H9 (cell line): Measurements from ENCODE around the gene ENHO. TPM values are rescaled to one million over a fixed set of nuclear protein-coding genes. Genes with fewer than 3 reads are reported as not detected.

Experiments used
- DNase-seq: peaks from one replicate; pipeline ENCODE4 v3.0.0-alpha.2; 2017
- H2AFZ ChIP-seq: one replicate; pipeline ENCODE4 v1.6.1; 2013; ENCODE audit warnings: mild to moderate bottlenecking, low read length, control low read depth, moderate library complexity
- H2AK5ac ChIP-seq: 2 replicates; pipeline ENCODE4 v1.6.1; 2013; ENCODE audit warnings: low read length, control low read depth, mixed read lengths; ENCODE audit not compliant: insufficient read length
- H2BK120ac ChIP-seq: one replicate; pipeline ENCODE4 v1.6.1; 2013; ENCODE audit warnings: low read depth, mild to moderate bottlenecking, low read length, control low read depth, inconsistent platforms; ENCODE audit not compliant: poor library complexity, severe bottlenecking
- H2BK12ac ChIP-seq: 2 replicates; pipeline ENCODE4 v1.6.1; 2013; ENCODE audit warnings: low read length, control low read depth, mixed read lengths, low read depth; ENCODE audit not compliant: insufficient read length
- H2BK15ac ChIP-seq: 2 replicates; pipeline ENCODE4 v1.6.1; 2013; ENCODE audit warnings: low read depth, low read length, control low read depth
- H2BK20ac ChIP-seq: one replicate; pipeline ENCODE4 v1.6.1; 2013; ENCODE audit warnings: low read depth, mild to moderate bottlenecking, low read length, control low read depth, inconsistent platforms; ENCODE audit not compliant: poor library complexity, severe bottlenecking
- H2BK5ac ChIP-seq: 2 replicates; pipeline ENCODE4 v1.6.1; 2013; ENCODE audit warnings: low read length, control low read depth, mixed read lengths; ENCODE audit not compliant: insufficient read length
- H3K14ac ChIP-seq: 2 replicates; pipeline ENCODE4 v1.6.1; 2013; ENCODE audit warnings: low read length, control low read depth; ENCODE audit not compliant: insufficient read depth
- H3K18ac ChIP-seq: 2 replicates; pipeline ENCODE4 v1.6.1; 2013; ENCODE audit warnings: low read depth, mild to moderate bottlenecking, mixed read lengths, low read length, control low read depth; ENCODE audit not compliant: insufficient read length
- H3K23ac ChIP-seq: 2 replicates; pipeline ENCODE4 v1.6.1; 2013; ENCODE audit warnings: low read length, control low read depth, mixed read lengths, low read depth; ENCODE audit not compliant: insufficient read length
- H3K23me2 ChIP-seq: 2 replicates; pipeline ENCODE4 v1.6.1; 2013; ENCODE audit warnings: low read depth, mild to moderate bottlenecking, mixed read lengths, low read length, control low read depth; ENCODE audit not compliant: insufficient read length, poor library complexity, severe bottlenecking
- H3K27ac ChIP-seq: 2 replicates; pipeline ENCODE4 v1.5.1; 2013; ENCODE audit warnings: low read length, control low read depth, mixed read lengths, low read depth; ENCODE audit not compliant: insufficient read length
- H3K27me3 ChIP-seq: 2 replicates; pipeline ENCODE4 v1.6.1; 2013; ENCODE audit warnings: low read length, control low read depth, inconsistent platforms; ENCODE audit not compliant: insufficient read depth
- H3K4ac ChIP-seq: 2 replicates; pipeline ENCODE4 v1.6.1; 2013; ENCODE audit warnings: low read depth, mild to moderate bottlenecking, control low read depth, inconsistent platforms, low read length, moderate library complexity
- H3K4me1 ChIP-seq: 2 replicates; pipeline ENCODE4 v1.6.1; 2013; ENCODE audit warnings: low read length, control low read depth, inconsistent platforms; ENCODE audit not compliant: insufficient read depth
- H3K4me2 ChIP-seq: 2 replicates; pipeline ENCODE4 v1.6.1; 2013; ENCODE audit warnings: low read length, control low read depth, mixed read lengths; ENCODE audit not compliant: insufficient read length, insufficient read depth
- H3K56ac ChIP-seq: 2 replicates; pipeline ENCODE4 v1.6.1; 2013; ENCODE audit warnings: low read depth, mild to moderate bottlenecking, mixed read lengths, low read length, control low read depth; ENCODE audit not compliant: insufficient read length
- H3K79me1 ChIP-seq: 2 replicates; pipeline ENCODE4 v1.6.1; 2013; ENCODE audit warnings: low read depth, mild to moderate bottlenecking, moderate library complexity, low read length, control low read depth, inconsistent platforms; ENCODE audit not compliant: insufficient read depth, poor library complexity, severe bottlenecking
- H3K79me2 ChIP-seq: 2 replicates; pipeline ENCODE4 v1.6.1; 2013; ENCODE audit warnings: low read length, control low read depth, inconsistent platforms; ENCODE audit not compliant: insufficient read depth
- H3K9ac ChIP-seq: 2 replicates; pipeline ENCODE4 v1.6.1; 2013; ENCODE audit warnings: low read length, control low read depth, mixed read lengths; ENCODE audit not compliant: insufficient read length; ENCODE audit errors: extremely low read depth
- H3K9me3 ChIP-seq: one replicate; pipeline ENCODE4 v1.6.1; 2013; ENCODE audit warnings: low read depth, low read length, inconsistent platforms; ENCODE audit not compliant: control insufficient read depth
- H3T11ph ChIP-seq: one replicate; pipeline ENCODE4 v1.6.1; 2013; ENCODE audit warnings: mild to moderate bottlenecking, low read length, control low read depth, inconsistent platforms
- H4K20me1 ChIP-seq: one replicate; pipeline ENCODE4 v1.6.1; 2013; ENCODE audit not compliant: control insufficient read depth, insufficient read length, insufficient read depth
- H4K5ac ChIP-seq: 2 replicates; pipeline ENCODE4 v1.6.1; 2013; ENCODE audit warnings: low read depth, mild to moderate bottlenecking, mixed read lengths, low read length, control low read depth; ENCODE audit not compliant: insufficient read length
- H4K8ac ChIP-seq: replicated peaks from 2 replicates; pipeline ENCODE4 v1.6.1; 2013; ENCODE audit warnings: low read length, control low read depth, mixed read lengths, low read depth; ENCODE audit not compliant: insufficient read length
- H4K91ac ChIP-seq: 2 replicates; pipeline ENCODE4 v1.6.1; 2013; ENCODE audit warnings: low read depth, mild to moderate bottlenecking, moderate library complexity, mixed read lengths, low read length, control low read depth; ENCODE audit not compliant: insufficient read length
- H3K27ac Mint-ChIP-seq, 3 experiments: 2 replicates in 2 of 3; 3 replicates in 1 of 3; pipeline ENCODE4 v1.8.0; 2020 to 2021; ENCODE audit warnings: mixed read lengths in 3 of 3, mild to moderate bottlenecking in 1 of 3, moderate library complexity in 1 of 3
- H3K27me3 Mint-ChIP-seq: 2 replicates; pipeline ENCODE4 v1.8.0; 2021; ENCODE audit warnings: low read depth, mild to moderate bottlenecking, moderate library complexity, mixed read lengths
- H3K36me3 Mint-ChIP-seq, 3 experiments: 2 replicates in 2 of 3; 3 replicates in 1 of 3; pipeline ENCODE4 v1.8.0; 2020 to 2021; ENCODE audit warnings: low read depth in 3 of 3, mixed read lengths in 3 of 3; ENCODE audit not compliant: insufficient read depth in 1 of 3
- H3K4me1 Mint-ChIP-seq, 2 experiments: 2 replicates each; pipeline ENCODE4 v1.8.0; 2020; ENCODE audit warnings: mixed read lengths in 2 of 2
- H3K4me3 Mint-ChIP-seq, 2 experiments: 2 replicates in 1 of 2; 3 replicates in 1 of 2; pipeline ENCODE4 v1.8.0; 2020 to 2021; ENCODE audit warnings: mild to moderate bottlenecking in 2 of 2, mixed read lengths in 2 of 2, moderate library complexity in 1 of 2
- H3K9me3 Mint-ChIP-seq, 2 experiments: 2 replicates in 1 of 2; 3 replicates in 1 of 2; pipeline ENCODE4 v1.8.0; 2020; ENCODE audit warnings: mild to moderate bottlenecking in 2 of 2, mixed read lengths in 2 of 2, moderate library complexity in 1 of 2
- CTCF ChIP-seq: fragments of 200-600 bp; sonication (generic); conservative IDR thresholded peaks from 3 replicates; pipeline ENCODE4 v1.8.0; 2021; ENCODE audit warnings: antibody characterized with exemption, mild to moderate bottlenecking
- WGBS: extraction: QIAGEN DNeasy Blood & Tissue Kit; methylation state at CpG from one replicate; pipeline ENCODE4 v1.1.7; 2013; ENCODE audit warnings: missing lambda C conversion rate, low lambda C conversion rate, mixed read lengths; ENCODE audit not compliant: insufficient read length; ENCODE audit errors: extremely low coverage; 5-methylcytosine and 5-hydroxymethylcytosine counted together
- total RNA-seq: library from RNA; stranded (reverse); gene quantifications from 2 replicates; pipeline ENCODE4 v1.2.1, GENCODE V29; 2021

ENHO gene
- total RNA-seq, 1 experiment from 2014 or later: 14.5 TPM

GRCh38 chr9:34492051-34492450 lies 30.7 kb downstream of the ENHO start:
- Histone ChIP-seq H3K56ac (no peak overlapping the region), H2AFZ (no peak overlapping the region), H4K5ac (no peak overlapping the region), H3K79me2 (no peaks in the 10 kb centered on the region), H2BK120ac (no peak overlapping the region), H3K23me2 (no peaks in the 10 kb centered on the region), H2BK5ac (no peak overlapping the region), H2AK5ac (no peak overlapping the region), H3K79me1 (no peaks in the 10 kb centered on the region), H3K4ac (no peak overlapping the region), H2BK15ac (no peak overlapping the region), H3K4me1 (0 out of 2 replicates have a peak, but pooled peaks cover 2% of the 10 kb centered on the region), H4K20me1 (no peaks in the 10 kb centered on the region), H3K23ac (no peak overlapping the region), H3K27me3 (no peaks in the 10 kb centered on the region; the same call in 1 of the 2 replicates), H3K9ac (no peak overlapping the region), H3K9me3 (no peaks in the 10 kb centered on the region), H2BK12ac (no peak overlapping the region), H3K14ac (no peak overlapping the region), H3K18ac (no peak overlapping the region), H3T11ph (no peak overlapping the region), H4K91ac (no peak overlapping the region), H2BK20ac (no peak overlapping the region), H3K4me2 (no peak overlapping the region), H4K8ac (no peak overlapping the region), H3K27ac (no peak overlapping the region)
- Mint-ChIP-seq H3K4me1 (no peaks in the 10 kb centered on the region), H3K36me3 (no peaks in the 10 kb centered on the region), H3K9me3 (no peaks in the 10 kb centered on the region), H3K27ac (no peak overlapping the region; a peak in 1 of 7 replicates), H3K27me3 (peaks cover 30% of the 10 kb centered on the region), H3K4me3 (no peak overlapping the region)
- TF ChIP-seq CTCF: peak; percentile 45; the same call in 2 of the 3 replicates
- DNase-seq: no peak
- no CpG with 5 or more reads among the region's 2 CpGs for WGBS
